IMR-90 (cell line): ENCODE results near the gene FLVCR2.

Source experiments
- BHLHE40 ChIP-seq: fragments of 150-350 bp; IDR thresholded peaks from 2 replicates; pipeline ENCODE4 v1.6.1; 2016; ENCODE audit warnings: mild to moderate bottlenecking, low read depth, low read length
- CEBPB ChIP-seq: IDR thresholded peaks from 2 replicates; pipeline ENCODE4 v1.6.1; 2012; ENCODE audit warnings: low read depth, low read length, improper control_type of control experiment
- MAFK ChIP-seq: IDR thresholded peaks from 2 replicates; pipeline ENCODE4 v1.6.1; 2012; ENCODE audit warnings: low read depth, low read length, improper control_type of control experiment
- POLR2A ChIP-seq: IDR thresholded peaks from 2 replicates; pipeline ENCODE4 v1.6.1; 2012; ENCODE audit warnings: mild to moderate bottlenecking, low read depth, low read length
- RAD21 ChIP-seq: IDR thresholded peaks from 2 replicates; pipeline ENCODE4 v1.6.1; 2012; ENCODE audit warnings: low read length, improper control_type of control experiment
- RCOR1 ChIP-seq: IDR thresholded peaks from 2 replicates; pipeline ENCODE4 v1.6.1; 2012; ENCODE audit warnings: mild to moderate bottlenecking, low read length, improper control_type of control experiment; ENCODE audit not compliant: insufficient replicate concordance
- RFX5 ChIP-seq: IDR thresholded peaks from 2 replicates; pipeline ENCODE4 v1.8.0; 2012; ENCODE audit warnings: low read depth, mild to moderate bottlenecking, low read length, moderate library complexity
- SMC3 ChIP-seq: fragments of 150-350 bp; IDR thresholded peaks from 2 replicates; pipeline ENCODE4 v1.6.1; 2016; ENCODE audit warnings: low read depth, mild to moderate bottlenecking, antibody characterized with exemption, low read length, moderate library complexity
- USF2 ChIP-seq: fragments of 150-350 bp; IDR thresholded peaks from 2 replicates; pipeline ENCODE4 v1.6.1; 2017; ENCODE audit warnings: mild to moderate bottlenecking, antibody characterized with exemption, low read length, low read depth
- TF ChIP-seq, protein P1 (sequence below): conservative IDR thresholded peaks from 2 replicates; pipeline ENCODE4 v1.5.1; 2012; ENCODE audit warnings: mild to moderate bottlenecking, low read depth, low read length, improper control_type of control experiment

GRCh38 chr14:75587388-75587787, 9.0 kb downstream of the FLVCR2 start:
- TF ChIP-seq, protein P1, sequence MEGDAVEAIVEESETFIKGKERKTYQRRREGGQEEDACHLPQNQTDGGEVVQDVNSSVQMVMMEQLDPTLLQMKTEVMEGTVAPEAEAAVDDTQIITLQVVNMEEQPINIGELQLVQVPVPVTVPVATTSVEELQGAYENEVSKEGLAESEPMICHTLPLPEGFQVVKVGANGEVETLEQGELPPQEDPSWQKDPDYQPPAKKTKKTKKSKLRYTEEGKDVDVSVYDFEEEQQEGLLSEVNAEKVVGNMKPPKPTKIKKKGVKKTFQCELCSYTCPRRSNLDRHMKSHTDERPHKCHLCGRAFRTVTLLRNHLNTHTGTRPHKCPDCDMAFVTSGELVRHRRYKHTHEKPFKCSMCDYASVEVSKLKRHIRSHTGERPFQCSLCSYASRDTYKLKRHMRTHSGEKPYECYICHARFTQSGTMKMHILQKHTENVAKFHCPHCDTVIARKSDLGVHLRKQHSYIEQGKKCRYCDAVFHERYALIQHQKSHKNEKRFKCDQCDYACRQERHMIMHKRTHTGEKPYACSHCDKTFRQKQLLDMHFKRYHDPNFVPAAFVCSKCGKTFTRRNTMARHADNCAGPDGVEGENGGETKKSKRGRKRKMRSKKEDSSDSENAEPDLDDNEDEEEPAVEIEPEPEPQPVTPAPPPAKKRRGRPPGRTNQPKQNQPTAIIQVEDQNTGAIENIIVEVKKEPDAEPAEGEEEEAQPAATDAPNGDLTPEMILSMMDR, result no peak
- TF ChIP-seq USF2, result no peak
- no peak for TF ChIP-seq RCOR1
- no peak for TF ChIP-seq MAFK
- no peak for TF ChIP-seq POLR2A
- TF ChIP-seq RFX5, result no peak
- no peak for TF ChIP-seq CEBPB
- no peak for TF ChIP-seq SMC3
- TF ChIP-seq BHLHE40, result no peak
- no peak for TF ChIP-seq RAD21
